ENCODE data around the gene PAGR1.
"Not testable (repeated sequence)": the region's sequence is repeated elsewhere in the genome, so short reads cannot be mapped to it uniquely, and the experiment has no call there.

Gene PAGR1

GRCh38 chr16:29784901-29785500 is 31.0 kb upstream of the PAGR1 start:
- peak overlapping the region; percentile 94 for H3K18ac ChIP-seq (ENCODE audit: low read length)
- H3K4me3 ChIP-seq (ENCODE audit: low read depth, low read length), result no peak overlapping the region
- peak overlapping the region; percentile 99 for H2BK12ac ChIP-seq (ENCODE audit: low read length)
- H3K36me3 ChIP-seq (ENCODE audit: control insufficient read depth in 1 of 2, insufficient read depth in 2 of 2, low read length in 2 of 2), result no peaks in the 10 kb centered on the region
- peaks cover 5% of the 10 kb centered on the region for H3K9me3 ChIP-seq (ENCODE audit: insufficient read depth, low read depth, low read length)
- peak overlapping the region; percentile 73 for H2BK120ac ChIP-seq (ENCODE audit: insufficient read depth, low read length, poor library complexity)
- H3K4ac ChIP-seq (ENCODE audit: low read depth, low read length), result peak overlapping the region; percentile 39
- peak overlapping the region; percentile 34 for H3K4me2 ChIP-seq (ENCODE audit: low read length)
- no peak overlapping the region for H3K23ac ChIP-seq (ENCODE audit: low read length)
- WGBS (ENCODE audit: extremely low coverage, insufficient coverage, insufficient read length), result no CpG with 5 or more reads among the region's 38 CpGs
- peak overlapping the region; percentile 71 for H2BK5ac ChIP-seq (ENCODE audit: low read depth, low read length, poor library complexity)
- peak overlapping the region; percentile 43 for H2AK5ac ChIP-seq (ENCODE audit: low read length)
- H3K27me3 ChIP-seq (ENCODE audit: insufficient read depth, low read length), result no peaks in the 10 kb centered on the region
- peak overlapping the region; percentile 16 for H4K12ac ChIP-seq (ENCODE audit: low read depth, low read length)
- H2AFZ ChIP-seq (ENCODE audit: insufficient read depth, low read length, poor library complexity), result peak overlapping the region; percentile 89
- H3K79me2 ChIP-seq (ENCODE audit: control insufficient read depth, insufficient read depth, low read length, poor library complexity), result peaks cover 2% of the 10 kb centered on the region
- H3K27ac ChIP-seq (ENCODE audit: low read depth, low read length), result peak overlapping the region; percentile 7
- H4K91ac ChIP-seq (ENCODE audit: low read depth, low read length), result peak overlapping the region; percentile 87
- H3K9ac ChIP-seq (ENCODE audit: low read length), result no peak overlapping the region
- peak overlapping the region; percentile 90 for H4K8ac ChIP-seq (ENCODE audit: low read depth, low read length)
- peaks cover 22 to 24% of the 10 kb centered on the region in 2 experiments for H3K4me1 ChIP-seq (ENCODE audit: control insufficient read depth in 1 of 2, insufficient read depth in 2 of 2, low read length in 2 of 2)
- H3K79me1 ChIP-seq (ENCODE audit: low read length), result peaks cover 28% of the 10 kb centered on the region
- peak overlapping the region; percentile 83 for H3K14ac ChIP-seq (ENCODE audit: low read length)
- no peak for DNase-seq

- Histone ChIP-seq H3K4me1 (ENCODE audit: control insufficient read depth in 1 of 2, insufficient read depth in 2 of 2, low read length in 2 of 2) (peaks cover 17 to 25% of the 10 kb centered on the region in 2 experiments), H3K79me2 (ENCODE audit: control insufficient read depth, insufficient read depth, low read length, poor library complexity) (peaks cover 16% of the 10 kb centered on the region), H3K79me1 (ENCODE audit: low read length) (peaks cover 27% of the 10 kb centered on the region)
- not testable (repeated sequence) for H3K4ac ChIP-seq (ENCODE audit: low read depth, low read length); H2BK12ac ChIP-seq (ENCODE audit: low read length); H3K4me3 ChIP-seq (ENCODE audit: low read depth, low read length); H4K91ac ChIP-seq (ENCODE audit: low read depth, low read length); H3K27me3 ChIP-seq (ENCODE audit: insufficient read depth, low read length); H4K12ac ChIP-seq (ENCODE audit: low read depth, low read length); H3K23ac ChIP-seq (ENCODE audit: low read length); H2AFZ ChIP-seq (ENCODE audit: insufficient read depth, low read length, poor library complexity); H3K9me3 ChIP-seq (ENCODE audit: insufficient read depth, low read depth, low read length); H3K14ac ChIP-seq (ENCODE audit: low read length); H3K9ac ChIP-seq (ENCODE audit: low read length); H3K18ac ChIP-seq (ENCODE audit: low read length); H3K4me2 ChIP-seq (ENCODE audit: low read length); H4K8ac ChIP-seq (ENCODE audit: low read depth, low read length); H2BK120ac ChIP-seq (ENCODE audit: insufficient read depth, low read length, poor library complexity); DNase-seq; H3K36me3 ChIP-seq (ENCODE audit: control insufficient read depth in 1 of 2, insufficient read depth in 2 of 2, low read length in 2 of 2); H2AK5ac ChIP-seq (ENCODE audit: low read length); H3K27ac ChIP-seq (ENCODE audit: low read depth, low read length); H2BK5ac ChIP-seq (ENCODE audit: low read depth, low read length, poor library complexity)
- WGBS (ENCODE audit: extremely low coverage, insufficient coverage, insufficient read length), result no CpG with 5 or more reads among the region's 4 CpGs
Measured at GRCh38 chr16:29787155-29787554, 28.8 kb upstream of the PAGR1 start.

- Histone ChIP-seq H2BK12ac (ENCODE audit: low read length) (peak overlapping the region; percentile 29), H3K36me3 (ENCODE audit: control insufficient read depth in 1 of 2, insufficient read depth in 2 of 2, low read length in 2 of 2) (peaks cover 0 to 3% of the 10 kb centered on the region in 2 experiments), H3K79me2 (ENCODE audit: control insufficient read depth, insufficient read depth, low read length, poor library complexity) (peaks cover 26% of the 10 kb centered on the region), H3K23ac (ENCODE audit: low read length) (no peak overlapping the region), H3K27ac (ENCODE audit: low read depth, low read length) (peak overlapping the region; percentile 73), H4K8ac (ENCODE audit: low read depth, low read length) (peak overlapping the region; percentile 99), H3K27me3 (ENCODE audit: insufficient read depth, low read length) (no peaks in the 10 kb centered on the region), H2AK5ac (ENCODE audit: low read length) (peak overlapping the region; percentile 26), H3K14ac (ENCODE audit: low read length) (peak overlapping the region; percentile 96), H3K79me1 (ENCODE audit: low read length) (peaks cover 16% of the 10 kb centered on the region), H4K91ac (ENCODE audit: low read depth, low read length) (peak overlapping the region; percentile 92), H2BK5ac (ENCODE audit: low read depth, low read length, poor library complexity) (peak overlapping the region; percentile 75), H2BK120ac (ENCODE audit: insufficient read depth, low read length, poor library complexity) (peak overlapping the region; percentile 73), H3K4me3 (ENCODE audit: low read depth, low read length) (no peak overlapping the region), H2AFZ (ENCODE audit: insufficient read depth, low read length, poor library complexity) (peak overlapping the region; percentile 93), H3K9me3 (ENCODE audit: insufficient read depth, low read depth, low read length) (no peaks in the 10 kb centered on the region), H4K12ac (ENCODE audit: low read depth, low read length) (peak overlapping the region; percentile 89), H3K18ac (ENCODE audit: low read length) (peak overlapping the region; percentile 85), H3K4me2 (ENCODE audit: low read length) (peak overlapping the region; percentile 81), H3K4ac (ENCODE audit: low read depth, low read length) (peak overlapping the region; percentile 73), H3K4me1 (ENCODE audit: control insufficient read depth in 1 of 2, insufficient read depth in 2 of 2, low read length in 2 of 2) (peaks cover 15 to 23% of the 10 kb centered on the region in 2 experiments), H3K9ac (ENCODE audit: low read length) (peak overlapping the region; percentile 74)
- no CpG with 5 or more reads among the region's 20 CpGs for WGBS (ENCODE audit: extremely low coverage, insufficient coverage, insufficient read length)
- DNase-seq, result peak in 1 of 2 donors; percentile 8
Measured at GRCh38 chr16:29789775-29790182, 26.2 kb upstream of the PAGR1 start.

DNA sequence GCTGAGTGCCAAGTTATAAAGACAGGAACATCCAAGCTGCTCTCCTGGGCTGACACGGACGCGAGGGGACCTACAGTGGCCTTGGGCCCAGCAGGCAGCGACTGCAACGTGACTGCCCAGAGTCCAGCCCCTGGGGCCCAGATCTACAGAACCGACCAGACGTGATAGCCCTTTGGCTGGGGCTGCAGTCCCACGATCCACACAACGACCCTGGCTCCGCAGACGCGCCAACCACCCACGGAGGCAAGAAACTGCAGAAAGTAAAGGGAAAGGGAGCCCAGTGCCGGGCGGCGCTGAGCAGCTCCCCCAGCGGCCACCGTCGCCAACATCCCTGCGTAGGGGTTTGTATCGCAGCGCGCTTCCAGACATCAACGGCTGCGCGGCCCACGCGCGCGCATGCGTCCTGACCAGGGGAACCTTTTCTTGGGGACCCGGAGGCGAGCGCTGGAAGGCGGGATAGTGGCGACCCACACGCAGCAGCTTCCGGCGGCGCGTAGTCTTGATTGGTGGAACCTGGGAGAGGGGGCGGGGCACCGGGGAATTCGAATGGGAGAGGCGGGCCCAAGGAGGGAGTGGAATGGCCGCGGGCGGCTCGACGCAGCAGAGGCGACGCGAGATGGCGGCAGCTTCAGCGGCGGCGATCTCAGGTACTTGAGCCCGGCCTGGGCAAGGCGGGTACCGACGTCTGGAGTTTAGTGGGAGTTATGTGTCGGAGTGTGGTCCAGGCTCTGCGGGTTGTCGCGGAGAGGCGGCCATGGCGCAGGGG is 25.6 kb upstream of the PAGR1 start, which contains the start of gene KIF22:
KIF22 (plus strand) TSS at position 569 of the 766 bp plus-strand sequence; CDS start at position 578, 9 bp downstream.
- peak within 1 kb of the TSS; percentile 73 for H3K27ac ChIP-seq (ENCODE audit: low read depth, low read length)
- peak within 1 kb of the TSS; percentile 96 for H3K14ac ChIP-seq (ENCODE audit: low read length)
- no peak within 1 kb of the TSS for H3K23ac ChIP-seq (ENCODE audit: low read length)
- peak within 1 kb of the TSS; percentile 81 for H3K4me2 ChIP-seq (ENCODE audit: low read length)
- H2AK5ac ChIP-seq (ENCODE audit: low read length), result peak within 1 kb of the TSS; percentile 26
- peak within 1 kb of the TSS; percentile 73 for H2BK120ac ChIP-seq (ENCODE audit: insufficient read depth, low read length, poor library complexity)
- H3K36me3 ChIP-seq (ENCODE audit: control insufficient read depth in 1 of 2, insufficient read depth in 2 of 2, low read length in 2 of 2), result peaks cover 0 to 6% of the 10 kb centered on the region in 2 experiments
- peak within 1 kb of the TSS; percentile 89 for H4K12ac ChIP-seq (ENCODE audit: low read depth, low read length)
- peak within 1 kb of the TSS; percentile 92 for H3K9ac ChIP-seq (ENCODE audit: low read length)
- peaks cover 11% of the 10 kb centered on the region for H3K79me1 ChIP-seq (ENCODE audit: low read length)
- H4K91ac ChIP-seq (ENCODE audit: low read depth, low read length), result peak within 1 kb of the TSS; percentile 92
- DNase-seq, result peak; percentile 99 to 100
- peak within 1 kb of the TSS; percentile 75 for H2BK5ac ChIP-seq (ENCODE audit: low read depth, low read length, poor library complexity)
- H3K4me1 ChIP-seq (ENCODE audit: control insufficient read depth in 1 of 2, insufficient read depth in 2 of 2, low read length in 2 of 2), result peaks cover 11 to 19% of the 10 kb centered on the region in 2 experiments
- H3K4ac ChIP-seq (ENCODE audit: low read depth, low read length), result peak within 1 kb of the TSS; percentile 81
- H2AFZ ChIP-seq (ENCODE audit: insufficient read depth, low read length, poor library complexity), result peak within 1 kb of the TSS; percentile 93
- peak within 1 kb of the TSS; percentile 99 for H3K4me3 ChIP-seq (ENCODE audit: low read depth, low read length)
- H3K9me3 ChIP-seq (ENCODE audit: insufficient read depth, low read depth, low read length), result no peaks in the 10 kb centered on the region
- no peaks in the 10 kb centered on the region for H3K27me3 ChIP-seq (ENCODE audit: insufficient read depth, low read length)
- peak within 1 kb of the TSS; percentile 87 for H3K18ac ChIP-seq (ENCODE audit: low read length)
- H2BK12ac ChIP-seq (ENCODE audit: low read length), result peak within 1 kb of the TSS; percentile 29
- no CpG with 5 or more reads among the region's 67 CpGs for WGBS (ENCODE audit: extremely low coverage, insufficient coverage, insufficient read length)
- peak within 1 kb of the TSS; percentile 99 for H4K8ac ChIP-seq (ENCODE audit: low read depth, low read length)
- peaks cover 26% of the 10 kb centered on the region for H3K79me2 ChIP-seq (ENCODE audit: control insufficient read depth, insufficient read depth, low read length, poor library complexity)

All from trophoblast cell (in vitro differentiated cells and primary cell).